GM23248 (cell line): Measurements from ENCODE around the gene NAGS.
"Not testable (repeated sequence)": the region's sequence is repeated elsewhere in the genome, so short reads cannot be mapped to it uniquely, and the experiment has no call there.

Experiments
- EZH2 ChIP-seq: fragments of 200-600 bp; sonication (generic); IDR thresholded peaks from 2 replicates; pipeline ENCODE4 v1.6.1; 2018; ENCODE audit warnings: antibody characterized with exemption, mild to moderate bottlenecking; ENCODE audit not compliant: insufficient read depth, poor library complexity, severe bottlenecking
- EZH2phosphoT487 ChIP-seq: fragments of 200-600 bp; sonication (generic); IDR thresholded peaks from 2 replicates; pipeline ENCODE4 v1.6.1; 2018; ENCODE audit warnings: antibody characterized with exemption, moderate library complexity, mild to moderate bottlenecking, low read depth; ENCODE audit not compliant: insufficient read depth

- not testable (repeated sequence) for TF ChIP-seq EZH2phosphoT487, EZH2
Measured at GRCh38 chr17:43961292-43961691, 43.1 kb upstream of the NAGS start.
